GM19035 (cell line): Measurements from ENCODE around the gene SNTB2.

ENCODE experiments used
- ATAC-seq: cut with Tn5 transposase; IDR thresholded peaks from one replicate; pipeline ENCODE4 v1.9.1; 2021; ENCODE audit not compliant: unreplicated experiment

Gene SNTB2

DNA sequence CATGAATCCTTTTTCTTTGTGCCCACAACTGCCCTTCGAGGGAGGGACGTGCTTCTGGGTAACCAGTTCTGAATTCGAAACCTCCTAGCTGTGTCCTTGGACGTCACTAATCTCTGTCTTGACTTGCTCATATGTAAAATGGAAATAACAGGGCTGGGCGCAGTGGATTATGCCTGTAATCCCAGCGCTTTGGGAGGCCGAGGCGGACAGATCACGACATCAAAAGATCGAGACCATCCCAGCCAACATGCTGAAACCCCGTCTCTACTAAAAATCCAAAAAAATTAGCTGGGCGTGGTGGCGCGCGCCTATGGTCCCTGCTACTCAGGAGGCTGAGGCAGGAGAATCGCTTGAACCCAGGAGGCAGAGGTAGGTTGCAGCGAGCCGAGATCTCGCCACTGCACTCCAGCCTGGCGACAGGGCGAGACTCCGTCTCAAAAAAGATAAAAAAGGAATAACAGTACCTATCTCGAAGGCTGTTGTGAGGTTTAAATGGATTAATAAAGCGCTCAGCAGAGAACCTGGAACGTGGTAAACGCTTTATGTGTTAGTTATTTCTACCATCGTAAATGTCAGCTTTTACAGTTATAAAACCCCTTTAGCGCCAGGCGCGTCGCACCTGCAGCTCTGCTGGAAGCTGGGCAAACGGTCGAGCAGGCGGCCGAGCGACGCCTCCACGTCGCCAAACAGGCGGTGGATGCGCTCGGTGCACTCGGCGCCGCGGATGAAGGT is 151.8 kb downstream of the SNTB2 start:
- no peak for ATAC-seq

DNA sequence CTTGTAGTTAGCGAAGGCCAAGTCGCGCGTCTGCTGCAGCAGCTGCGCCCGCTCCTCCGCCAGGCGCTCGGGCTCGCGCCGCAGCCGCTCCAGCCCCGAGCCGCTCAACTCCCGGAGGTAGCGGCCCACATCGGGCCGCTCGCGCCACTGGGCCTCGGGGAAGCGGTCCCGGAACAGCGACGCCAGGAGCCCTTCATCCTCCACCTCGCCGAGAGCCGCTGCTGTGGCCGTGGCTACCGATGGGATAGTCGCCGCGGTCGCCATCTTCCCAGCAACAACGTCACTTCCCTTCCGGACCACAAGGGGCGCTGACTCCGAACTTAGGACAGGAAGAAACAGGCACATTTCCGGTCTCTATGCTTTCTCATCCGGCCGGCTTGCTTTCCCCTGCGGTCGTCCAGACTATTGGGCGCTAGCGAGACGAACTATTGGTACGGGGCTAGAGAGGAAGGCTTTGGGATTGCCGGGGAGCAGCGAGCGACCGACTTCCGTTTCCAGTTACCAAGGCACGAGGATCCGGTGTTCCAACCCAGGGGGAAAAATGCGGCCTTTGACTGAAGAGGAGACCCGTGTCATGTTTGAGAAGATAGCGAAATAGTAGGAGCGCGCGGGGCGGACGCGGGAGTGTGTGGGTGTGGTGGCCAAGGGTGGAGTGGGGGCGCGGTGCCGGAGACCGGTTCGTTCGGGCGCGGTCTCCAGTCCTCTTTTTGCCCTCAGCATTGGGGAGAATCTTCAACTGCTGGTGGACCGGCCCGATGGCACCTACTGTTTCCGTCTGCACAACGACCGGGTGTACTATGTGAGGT is 152.5 kb downstream of the SNTB2 start, which contains the start of the genes COG8 and NIP7:
COG8 (minus strand) TSS at position 276 of the 806 bp plus-strand sequence; CDS start at position 264, 12 bp downstream.
NIP7 (plus strand) TSS at position 484 of the 806 bp plus-strand sequence; CDS start at position 542, 58 bp downstream.
- peak; percentile 88 for ATAC-seq

DNA sequence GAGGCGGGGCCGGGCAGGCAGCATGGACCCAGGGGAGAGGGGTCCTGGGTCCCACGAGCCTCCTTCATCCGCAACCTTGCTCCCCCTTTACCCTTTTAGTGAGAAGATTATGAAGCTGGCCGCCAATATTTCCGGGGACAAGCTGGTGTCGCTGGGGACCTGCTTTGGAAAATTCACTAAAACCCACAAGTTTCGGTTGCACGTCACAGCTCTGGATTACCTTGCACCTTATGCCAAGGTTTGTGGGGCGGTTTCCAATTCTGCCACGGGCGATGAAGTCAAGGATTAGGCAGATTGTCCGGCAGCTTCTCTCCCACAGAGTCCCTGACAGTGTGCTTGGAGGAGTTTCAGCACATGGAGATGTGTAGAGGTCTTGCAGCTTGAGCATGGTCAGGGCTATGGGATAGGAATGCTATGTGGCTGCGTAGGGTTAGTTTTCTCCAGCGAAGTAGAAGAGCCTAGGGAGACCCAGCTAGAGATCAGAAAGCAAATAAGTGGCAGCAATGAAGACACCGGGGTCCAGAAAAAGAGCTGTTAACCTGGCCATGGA is 153.2 kb downstream of the SNTB2 start:
- ATAC-seq, result no peak

DNA sequence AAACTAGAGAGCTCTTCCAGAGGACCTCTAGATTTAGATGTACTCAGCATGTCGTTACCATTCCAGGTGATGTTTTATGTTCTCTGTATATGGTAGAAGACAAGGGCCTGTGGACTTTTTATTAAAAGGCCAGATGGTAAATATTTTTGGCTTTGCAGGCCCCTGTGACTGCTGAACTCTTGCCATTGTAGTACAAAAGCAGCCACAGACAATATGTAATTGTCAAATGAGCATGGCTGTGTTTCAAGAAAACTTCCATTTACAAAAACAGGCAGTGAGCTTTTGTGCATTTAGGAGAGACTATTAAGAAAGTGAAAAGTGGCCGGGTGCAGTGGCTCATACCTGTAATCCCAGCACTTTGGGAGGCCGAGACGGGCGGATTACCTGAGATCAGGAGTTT is 157.2 kb downstream of the SNTB2 start:
- ATAC-seq, result no peak

DNA sequence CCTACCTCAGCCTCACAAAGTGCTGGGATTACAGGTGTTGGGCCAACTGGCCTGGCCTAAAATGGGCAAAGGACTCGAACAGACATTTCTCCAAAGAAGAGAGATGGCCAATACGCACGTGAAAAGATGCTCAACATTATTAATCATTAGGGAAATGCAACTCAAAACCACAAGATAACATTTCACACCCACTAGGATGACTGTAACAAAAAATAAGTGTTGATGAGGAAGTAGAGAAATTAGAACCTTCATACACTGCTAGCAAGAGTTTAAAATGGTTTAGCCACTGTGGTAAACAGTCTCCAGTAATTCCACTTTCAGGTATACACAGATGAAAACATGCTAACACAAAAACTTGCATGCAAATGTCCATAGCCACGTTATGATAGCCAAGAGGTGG is 159.0 kb downstream of the SNTB2 start:
- ATAC-seq, result no peak

DNA sequence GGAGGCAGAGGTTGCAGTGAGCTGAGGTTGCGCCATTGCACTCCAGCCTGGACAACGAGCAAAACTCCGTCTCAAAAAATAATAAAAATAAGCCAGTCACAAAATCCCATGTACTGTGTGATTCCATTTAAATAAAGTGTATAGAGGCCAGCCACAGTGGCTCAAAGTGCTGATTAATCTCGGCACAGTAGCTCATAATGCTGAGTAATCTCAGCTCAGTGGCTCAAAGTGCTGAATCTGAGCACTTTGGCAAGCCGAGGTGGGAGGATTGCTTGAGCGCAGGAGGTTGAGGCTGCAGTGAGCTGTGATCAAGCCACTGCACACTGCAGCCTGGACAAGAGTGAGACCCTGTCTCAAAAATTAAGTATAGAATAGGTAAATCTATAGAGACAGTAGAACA is 159.7 kb downstream of the SNTB2 start:
- no peak for ATAC-seq

DNA sequence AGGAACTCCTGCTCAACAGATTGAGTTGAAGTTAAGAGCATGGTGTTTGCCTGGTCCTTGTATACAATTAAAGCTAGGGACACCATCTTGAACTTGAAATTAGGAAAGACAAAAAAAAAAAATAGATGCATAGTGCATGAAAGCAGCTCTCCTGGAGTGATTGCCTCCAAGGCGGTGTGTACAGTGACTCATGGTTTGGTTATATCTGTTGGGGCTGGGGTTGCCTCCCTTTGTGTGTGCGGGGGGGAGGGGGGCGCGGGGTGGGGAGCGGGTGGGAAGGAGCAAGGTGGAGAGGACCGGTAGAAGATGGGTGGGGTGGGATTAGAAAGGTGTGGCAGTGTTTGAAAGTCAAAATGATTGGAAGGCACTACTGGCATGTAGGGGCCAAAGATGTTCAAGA is 161.3 kb downstream of the SNTB2 start:
- ATAC-seq, result no peak

DNA sequence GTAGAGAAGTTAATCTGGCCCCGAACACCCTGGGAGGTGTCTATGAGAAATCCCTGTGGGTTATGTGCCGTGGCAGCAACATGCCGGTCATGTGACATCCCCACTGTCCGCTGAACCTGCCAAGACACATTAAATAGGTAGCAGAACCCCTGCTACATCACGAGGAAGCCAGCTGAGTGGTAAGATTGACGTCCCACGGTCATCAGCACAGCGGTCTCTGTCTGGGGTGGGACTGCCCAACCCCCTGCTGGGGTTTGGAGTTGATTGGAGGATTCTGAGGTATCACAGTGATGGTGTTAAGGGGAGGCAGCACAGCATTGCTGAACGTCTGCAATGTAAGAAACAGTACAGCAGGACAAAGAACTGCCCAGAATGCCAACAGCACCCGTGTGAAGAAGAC is 162.6 kb downstream of the SNTB2 start:
- ATAC-seq, result no peak

DNA sequence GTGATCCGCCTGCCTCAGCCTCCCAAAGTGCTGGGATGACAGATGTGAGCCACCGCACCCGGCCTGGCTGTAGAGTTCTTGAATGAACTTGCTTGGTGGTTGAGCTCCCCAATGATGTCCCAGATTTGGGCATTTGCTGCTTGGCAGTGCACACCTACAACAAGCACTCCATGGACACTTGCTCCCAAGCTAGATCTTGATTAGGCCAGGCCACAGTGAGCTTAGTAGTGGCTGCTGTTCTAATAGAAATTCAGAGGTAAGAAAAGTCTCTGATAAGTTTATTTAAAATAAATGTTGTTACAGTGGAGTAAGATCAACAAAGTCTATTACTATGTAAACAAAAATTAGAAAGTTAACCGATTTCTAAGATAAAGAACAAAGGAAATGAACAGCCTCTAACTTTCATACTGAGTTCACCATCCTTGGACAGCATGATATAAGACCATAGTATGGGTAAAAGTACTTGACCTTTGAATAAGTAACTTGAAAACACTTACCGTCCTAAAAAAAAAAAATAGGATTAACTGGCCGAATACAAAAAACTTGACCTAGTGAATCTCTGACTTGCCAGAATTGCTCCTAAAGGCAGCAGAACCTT is 163.7 kb downstream of the SNTB2 start:
- ATAC-seq, result no peak

DNA sequence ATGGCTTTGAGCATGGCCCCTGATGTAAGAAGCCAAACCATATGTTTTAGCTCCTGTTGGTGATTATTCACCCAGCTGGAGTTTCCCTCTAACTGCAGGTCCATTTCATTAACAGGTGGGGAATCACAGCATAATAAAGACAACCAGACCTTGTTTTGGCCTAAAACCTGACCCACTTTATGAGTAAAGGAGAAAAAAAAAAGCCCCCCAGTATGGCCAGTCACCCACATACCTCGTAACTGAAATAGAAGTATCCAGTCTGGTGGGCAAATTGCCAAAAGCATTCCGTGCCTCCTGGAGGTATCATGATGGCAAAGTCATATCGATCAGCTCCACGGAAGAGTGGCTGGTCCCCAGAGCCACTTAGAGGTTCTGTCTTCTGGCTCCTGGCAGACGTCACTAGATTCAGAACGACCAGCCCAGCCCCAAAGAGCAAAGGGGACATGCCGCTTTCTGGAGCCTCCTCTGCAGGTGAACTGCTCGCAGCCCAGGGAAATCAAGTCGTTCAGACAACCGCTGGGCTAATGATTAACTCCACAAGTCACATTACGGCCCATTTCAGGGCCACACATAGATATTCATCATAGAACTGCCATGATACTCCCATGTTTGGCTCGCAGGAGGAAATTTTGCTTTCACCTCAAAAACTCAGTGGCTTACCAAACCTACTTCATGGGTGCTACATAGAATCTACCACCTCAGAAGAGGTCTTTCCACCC is 164.5 kb downstream of the SNTB2 start, which contains the start of gene TMED6:
TMED6 (minus strand) TSS at position 478 of the 719 bp plus-strand sequence; CDS start at position 445, 33 bp downstream.
- ATAC-seq, result no peak
